ENCODE data around the gene MINDY4B.

DNA sequence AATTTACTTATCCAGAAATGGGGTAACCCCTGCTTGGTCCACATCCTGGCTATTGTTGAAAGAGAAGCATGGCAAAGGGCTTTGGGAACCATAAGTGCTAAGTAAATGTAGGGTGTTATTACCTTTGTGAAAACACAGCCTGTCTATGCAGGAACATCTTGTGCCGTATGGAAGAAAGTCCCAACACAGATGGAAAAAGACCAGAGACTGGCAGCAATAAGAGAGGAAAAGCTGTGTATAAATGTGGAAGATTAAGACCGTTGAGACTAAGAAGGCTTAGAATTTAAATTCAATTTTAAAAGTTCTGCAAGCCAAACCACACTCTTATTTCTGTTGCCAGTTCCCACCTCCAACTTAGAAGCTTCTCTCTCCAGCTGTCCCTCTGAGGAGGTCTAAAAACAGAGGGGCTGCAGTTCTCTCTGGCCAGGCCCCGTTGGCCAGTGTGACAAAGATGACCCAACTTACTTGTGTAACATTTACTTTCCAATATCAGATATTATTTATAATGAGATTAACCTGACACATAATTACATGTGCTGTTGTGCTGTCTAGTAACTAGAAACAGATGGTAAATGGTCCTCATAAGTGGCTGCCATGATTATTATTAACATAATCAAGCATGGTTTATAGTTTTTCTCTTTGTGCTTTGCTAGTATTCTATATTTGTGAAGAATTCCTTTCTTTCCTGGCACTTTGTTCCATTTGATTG, 7.0 kb downstream of the MINDY4B start:
- TF ChIP-seq, protein P1, sequence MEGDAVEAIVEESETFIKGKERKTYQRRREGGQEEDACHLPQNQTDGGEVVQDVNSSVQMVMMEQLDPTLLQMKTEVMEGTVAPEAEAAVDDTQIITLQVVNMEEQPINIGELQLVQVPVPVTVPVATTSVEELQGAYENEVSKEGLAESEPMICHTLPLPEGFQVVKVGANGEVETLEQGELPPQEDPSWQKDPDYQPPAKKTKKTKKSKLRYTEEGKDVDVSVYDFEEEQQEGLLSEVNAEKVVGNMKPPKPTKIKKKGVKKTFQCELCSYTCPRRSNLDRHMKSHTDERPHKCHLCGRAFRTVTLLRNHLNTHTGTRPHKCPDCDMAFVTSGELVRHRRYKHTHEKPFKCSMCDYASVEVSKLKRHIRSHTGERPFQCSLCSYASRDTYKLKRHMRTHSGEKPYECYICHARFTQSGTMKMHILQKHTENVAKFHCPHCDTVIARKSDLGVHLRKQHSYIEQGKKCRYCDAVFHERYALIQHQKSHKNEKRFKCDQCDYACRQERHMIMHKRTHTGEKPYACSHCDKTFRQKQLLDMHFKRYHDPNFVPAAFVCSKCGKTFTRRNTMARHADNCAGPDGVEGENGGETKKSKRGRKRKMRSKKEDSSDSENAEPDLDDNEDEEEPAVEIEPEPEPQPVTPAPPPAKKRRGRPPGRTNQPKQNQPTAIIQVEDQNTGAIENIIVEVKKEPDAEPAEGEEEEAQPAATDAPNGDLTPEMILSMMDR (optimal IDR thresholded peaks at IDR 0.05 in 1 of 3, IDR thresholded peaks at IDR 0.05 in 1 of 3, conservative IDR thresholded peaks at IDR 0.05 in 1 of 3; ENCODE audit: extremely low read depth in 1 of 3, insufficient read depth in 2 of 3, low read length in 3 of 3) = no peak
- no peak for TF ChIP-seq EZH2 (IDR thresholded peaks at IDR 0.05; ENCODE audit: low read length)
